ENCODE measurements around the gene CENPU.

DNA sequence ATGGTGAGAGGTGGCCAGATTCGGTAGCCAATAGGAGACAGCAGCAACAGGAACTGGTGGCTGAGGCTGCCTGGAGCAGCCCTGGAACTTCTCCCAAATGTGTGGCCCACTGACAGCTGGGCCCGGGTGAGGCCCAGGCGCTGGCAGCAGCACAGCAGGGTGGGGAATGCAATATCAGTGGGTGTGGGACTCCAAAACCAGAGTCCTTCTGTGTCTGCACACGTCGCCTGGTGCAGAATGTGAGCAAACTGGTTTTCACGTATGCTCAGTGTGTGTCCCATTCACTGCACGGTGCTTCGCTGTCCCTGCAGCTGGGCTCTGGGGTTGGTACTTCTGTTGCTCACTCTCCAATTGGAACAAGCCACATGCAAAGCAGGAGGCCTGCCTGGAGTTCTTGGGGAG lies 14.4 kb upstream of the CENPU start:
- TF ChIP-seq, protein P1, sequence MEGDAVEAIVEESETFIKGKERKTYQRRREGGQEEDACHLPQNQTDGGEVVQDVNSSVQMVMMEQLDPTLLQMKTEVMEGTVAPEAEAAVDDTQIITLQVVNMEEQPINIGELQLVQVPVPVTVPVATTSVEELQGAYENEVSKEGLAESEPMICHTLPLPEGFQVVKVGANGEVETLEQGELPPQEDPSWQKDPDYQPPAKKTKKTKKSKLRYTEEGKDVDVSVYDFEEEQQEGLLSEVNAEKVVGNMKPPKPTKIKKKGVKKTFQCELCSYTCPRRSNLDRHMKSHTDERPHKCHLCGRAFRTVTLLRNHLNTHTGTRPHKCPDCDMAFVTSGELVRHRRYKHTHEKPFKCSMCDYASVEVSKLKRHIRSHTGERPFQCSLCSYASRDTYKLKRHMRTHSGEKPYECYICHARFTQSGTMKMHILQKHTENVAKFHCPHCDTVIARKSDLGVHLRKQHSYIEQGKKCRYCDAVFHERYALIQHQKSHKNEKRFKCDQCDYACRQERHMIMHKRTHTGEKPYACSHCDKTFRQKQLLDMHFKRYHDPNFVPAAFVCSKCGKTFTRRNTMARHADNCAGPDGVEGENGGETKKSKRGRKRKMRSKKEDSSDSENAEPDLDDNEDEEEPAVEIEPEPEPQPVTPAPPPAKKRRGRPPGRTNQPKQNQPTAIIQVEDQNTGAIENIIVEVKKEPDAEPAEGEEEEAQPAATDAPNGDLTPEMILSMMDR (IDR thresholded peaks at IDR 0.05), result no peak
- no peak for TF ChIP-seq POLR2AphosphoS5 (IDR thresholded peaks at IDR 0.05)

Measured in transverse colon (tissue), 4 donors.